Stimulated activated CD4-positive, alpha-beta T cell treated with anti-CD3 and anti-CD28 coated beads, Interleukin-1b, Interleukin-23, amount 100 ng/mL, for 24 hours (primary cell): Measurements from ENCODE around the gene FSIP1.

Experiments
- DNase-seq, 4 experiments: peaks; one replicate each; pipeline ENCODE4 v3.0.0-alpha.2; 2020; ENCODE audit warnings: low read depth in 4 of 4, low spot score in 1 of 4

FSIP1 gene

GRCh38 chr15:39597336-39597735 is 185.3 kb downstream of the FSIP1 start:
- DNase-seq = no peak

GRCh38 chr15:39596358-39597051 is 186.1 kb downstream of the FSIP1 start:
- no peak for DNase-seq

- no peak for DNase-seq
Observed at GRCh38 chr15:39595338-39596221, 187.1 kb downstream of the FSIP1 start.

GRCh38 chr15:39594446-39595337 is 187.9 kb downstream of the FSIP1 start:
- no peak for DNase-seq

GRCh38 chr15:39593656-39594445 is 188.8 kb downstream of the FSIP1 start:
- DNase-seq = no peak

GRCh38 chr15:39593071-39593655 is 189.5 kb downstream of the FSIP1 start:
- no peak for DNase-seq

- DNase-seq = no peak
Observed at GRCh38 chr15:39592500-39592899, 190.1 kb downstream of the FSIP1 start.

GRCh38 chr15:39591896-39592315 is 190.7 kb downstream of the FSIP1 start:
- no peak for DNase-seq

GRCh38 chr15:39591141-39591895 is 191.3 kb downstream of the FSIP1 start:
- no peak for DNase-seq

- no peak for DNase-seq
Observed at GRCh38 chr15:39589815-39590644, 192.6 kb downstream of the FSIP1 start.

- DNase-seq = no peak
Observed at GRCh38 chr15:39589193-39589814, 193.3 kb downstream of the FSIP1 start.

GRCh38 chr15:39588531-39589192 is 194.0 kb downstream of the FSIP1 start:
- no peak for DNase-seq

- DNase-seq = no peak
Observed at GRCh38 chr15:39587731-39588530, 194.7 kb downstream of the FSIP1 start.

- no peak for DNase-seq
Observed at GRCh38 chr15:39587096-39587721, 195.4 kb downstream of the FSIP1 start.

- DNase-seq = no peak
Observed at GRCh38 chr15:39586387-39587095, 196.1 kb downstream of the FSIP1 start.

GRCh38 chr15:39585871-39586301 is 196.8 kb downstream of the FSIP1 start:
- no peak for DNase-seq
